VCaP (cell line): ENCODE results near the gene PDE2A.
A peak's percentile ranks its signal among the peaks of the same experiment; 100 is the strongest.

Source experiments
- H3K27ac ChIP-seq: fragments of 450-650 bp; 2 replicates; pipeline ENCODE4 v1.5.1; 2017
- CTCF ChIP-seq: fragments of 450-650 bp; conservative IDR thresholded peaks from 2 replicates; pipeline ENCODE4 v1.5.1; 2017; ENCODE audit warnings: mild to moderate bottlenecking, moderate library complexity

Gene PDE2A

GRCh38 chr11:72642884-72643522 lies 31.2 kb downstream of the PDE2A start:
- H3K27ac ChIP-seq = peak overlapping the region; percentile 53; the same call in 1 of the 2 replicates
- peak; percentile 98 for TF ChIP-seq CTCF

- TF ChIP-seq CTCF = no peak
- peak overlapping the region; percentile 53; the same call in 1 of the 2 replicates for H3K27ac ChIP-seq
Measured at GRCh38 chr11:72642043-72642883, 32.0 kb downstream of the PDE2A start.

- TF ChIP-seq CTCF = no peak
- H3K27ac ChIP-seq = peak overlapping the region; percentile 34; the same call in 1 of the 2 replicates
Measured at GRCh38 chr11:72641522-72642042, 32.6 kb downstream of the PDE2A start.

GRCh38 chr11:72639502-72640375 lies 34.5 kb downstream of the PDE2A start:
- no peak for TF ChIP-seq CTCF
- no peak overlapping the region for H3K27ac ChIP-seq

DNA sequence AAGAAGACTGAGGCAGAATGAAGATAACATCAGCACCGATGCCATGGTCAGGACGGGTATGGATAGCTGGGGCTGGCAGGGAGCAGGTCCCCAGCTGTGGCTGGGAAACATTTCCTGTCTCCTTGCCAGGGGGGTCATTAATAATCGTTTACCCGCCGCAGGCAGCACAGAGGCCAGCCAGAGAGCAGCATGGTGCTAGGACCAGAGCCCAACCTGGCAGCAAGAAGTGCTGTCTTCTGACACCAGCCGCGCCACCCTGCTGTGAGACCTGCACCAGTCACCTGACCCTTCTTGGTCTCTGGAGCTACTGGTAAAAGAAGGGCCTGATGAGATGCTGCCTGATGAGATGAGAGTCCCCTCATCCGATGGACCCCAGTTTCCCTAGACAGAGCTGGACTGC lies 36.3 kb downstream of the PDE2A start:
- no peak overlapping the region for H3K27ac ChIP-seq
- TF ChIP-seq CTCF = no peak

GRCh38 chr11:72637198-72637597 lies 37.0 kb downstream of the PDE2A start:
- no peak overlapping the region for H3K27ac ChIP-seq
- TF ChIP-seq CTCF = no peak
